HG03159 (cell line): ENCODE results near the gene B3GAT1.
A peak's percentile ranks its signal among the peaks of the same experiment; 100 is the strongest.

Source experiments
- ATAC-seq: cut with Tn5 transposase; IDR thresholded peaks from one replicate; pipeline ENCODE4 v1.9.1; 2021; ENCODE audit warnings: mild to moderate bottlenecking, moderate library complexity; ENCODE audit not compliant: unreplicated experiment

The B3GAT1 gene

DNA sequence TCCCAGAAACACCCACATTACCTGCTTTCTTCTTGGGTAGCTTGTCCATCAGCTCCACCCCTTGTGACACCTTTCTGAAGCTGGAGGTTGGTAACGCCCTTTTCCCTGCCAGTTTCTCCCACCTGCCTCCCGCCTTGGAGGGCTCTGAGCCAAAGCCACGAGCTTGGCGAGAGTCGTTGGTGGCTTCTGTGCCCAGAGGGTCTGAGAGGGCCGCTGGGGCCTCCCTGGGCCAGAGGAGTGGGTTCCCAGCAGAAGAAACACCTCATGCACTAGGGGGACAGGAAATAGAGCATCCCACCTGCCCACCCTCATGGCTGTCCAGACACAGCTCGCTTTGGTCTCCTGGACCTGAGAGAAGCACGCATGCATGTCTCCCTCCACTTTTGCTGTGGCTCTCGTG lies 37.9 kb downstream of the B3GAT1 start:
- no peak for ATAC-seq

DNA sequence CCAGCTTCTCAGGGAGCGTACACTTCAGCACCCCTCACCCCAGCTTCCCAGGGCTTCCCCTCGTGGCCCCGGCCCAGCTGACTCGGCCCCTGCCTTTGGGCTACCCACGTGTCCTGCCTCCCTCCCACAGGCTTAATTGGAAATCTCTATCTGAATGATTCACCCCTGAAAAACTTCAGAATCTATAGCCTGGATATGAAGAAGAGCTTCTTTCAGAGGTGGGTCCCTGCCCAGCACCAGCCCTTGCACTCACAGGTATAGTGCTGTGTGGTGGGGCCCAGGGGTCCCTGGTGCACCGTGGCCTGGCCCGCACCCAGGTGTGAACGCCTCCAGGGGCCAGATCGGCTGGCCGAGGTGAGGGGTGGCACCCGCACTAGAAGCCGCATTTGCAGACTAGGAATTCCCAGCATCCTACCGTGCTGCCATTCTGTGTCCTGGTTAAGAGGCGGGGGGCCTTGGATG lies 38.4 kb downstream of the B3GAT1 start:
- no peak for ATAC-seq

DNA sequence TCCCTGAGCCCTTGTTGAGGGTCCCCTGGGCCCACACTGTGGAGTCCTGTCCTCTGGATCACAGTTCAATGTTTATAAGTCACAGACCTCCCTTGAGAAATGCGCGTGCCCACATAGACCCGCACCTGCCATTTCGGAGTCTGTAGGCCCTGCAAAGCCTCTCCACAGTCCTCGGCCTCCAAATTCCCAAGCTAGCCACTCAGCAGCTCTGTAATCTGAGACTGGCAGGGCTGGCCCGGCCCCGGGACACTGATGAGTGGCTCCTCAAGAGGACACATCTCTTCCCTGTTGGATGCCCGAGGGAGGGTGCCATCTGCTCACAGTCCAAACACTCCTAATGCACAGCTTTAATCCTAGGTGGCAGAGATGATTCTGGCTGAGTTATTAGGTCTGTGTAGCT lies 39.1 kb downstream of the B3GAT1 start:
- no peak for ATAC-seq

DNA sequence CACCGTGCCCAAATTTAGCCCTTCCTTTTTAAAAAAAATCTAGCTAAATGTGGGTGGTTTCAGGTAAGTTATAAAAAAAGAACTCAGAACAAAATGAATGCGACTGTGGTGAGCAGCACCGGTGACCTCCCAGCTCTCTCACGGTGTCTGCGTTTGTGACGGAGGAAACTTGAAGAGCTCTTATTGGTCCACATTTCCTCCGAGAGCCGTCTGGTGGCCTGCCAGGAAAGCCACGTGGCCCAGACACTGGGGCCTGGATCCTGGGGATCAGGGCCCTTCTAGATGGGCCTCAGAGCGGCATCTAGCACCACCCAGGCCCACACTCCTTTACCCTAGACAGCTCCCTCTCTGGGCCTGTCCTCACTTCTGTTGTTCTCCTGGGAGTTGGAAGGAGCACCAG lies 39.5 kb downstream of the B3GAT1 start:
- no peak for ATAC-seq

DNA sequence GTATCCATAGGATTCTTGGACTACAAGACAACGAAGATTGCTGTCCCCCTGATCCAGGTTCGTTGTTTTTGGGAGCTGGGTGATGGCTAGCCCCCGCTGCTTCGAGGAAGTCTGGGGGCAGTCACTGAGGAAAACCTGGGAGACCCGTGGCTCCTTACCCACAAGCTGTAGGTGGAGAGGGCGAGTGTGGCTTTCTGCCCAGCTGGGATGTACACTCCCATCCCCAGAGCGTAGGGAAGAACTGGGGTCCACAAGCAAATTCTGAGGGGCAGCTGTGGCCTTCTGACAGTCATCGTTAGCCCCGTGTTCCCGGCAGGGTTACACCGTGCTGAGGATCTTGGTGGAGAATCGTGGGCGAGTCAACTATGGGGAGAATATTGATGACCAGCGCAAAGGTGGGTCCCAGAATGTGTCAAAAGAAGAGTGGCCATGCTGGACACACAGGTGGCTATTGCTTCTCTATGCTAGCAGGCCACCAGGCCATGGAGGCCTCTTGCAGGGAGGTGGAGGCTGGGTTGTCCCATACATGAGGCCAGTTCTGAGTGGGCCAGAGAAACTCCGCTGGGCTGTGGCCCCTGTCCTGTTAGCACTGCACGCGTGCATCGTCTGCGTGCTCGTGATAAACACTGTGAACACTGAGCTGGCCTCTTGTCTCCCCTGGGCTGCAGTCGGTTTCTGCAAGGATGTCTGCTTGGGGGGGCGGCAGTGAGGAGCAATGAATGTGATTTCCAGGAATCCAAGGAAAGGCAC lies 40.4 kb downstream of the B3GAT1 start:
- no peak for ATAC-seq

DNA sequence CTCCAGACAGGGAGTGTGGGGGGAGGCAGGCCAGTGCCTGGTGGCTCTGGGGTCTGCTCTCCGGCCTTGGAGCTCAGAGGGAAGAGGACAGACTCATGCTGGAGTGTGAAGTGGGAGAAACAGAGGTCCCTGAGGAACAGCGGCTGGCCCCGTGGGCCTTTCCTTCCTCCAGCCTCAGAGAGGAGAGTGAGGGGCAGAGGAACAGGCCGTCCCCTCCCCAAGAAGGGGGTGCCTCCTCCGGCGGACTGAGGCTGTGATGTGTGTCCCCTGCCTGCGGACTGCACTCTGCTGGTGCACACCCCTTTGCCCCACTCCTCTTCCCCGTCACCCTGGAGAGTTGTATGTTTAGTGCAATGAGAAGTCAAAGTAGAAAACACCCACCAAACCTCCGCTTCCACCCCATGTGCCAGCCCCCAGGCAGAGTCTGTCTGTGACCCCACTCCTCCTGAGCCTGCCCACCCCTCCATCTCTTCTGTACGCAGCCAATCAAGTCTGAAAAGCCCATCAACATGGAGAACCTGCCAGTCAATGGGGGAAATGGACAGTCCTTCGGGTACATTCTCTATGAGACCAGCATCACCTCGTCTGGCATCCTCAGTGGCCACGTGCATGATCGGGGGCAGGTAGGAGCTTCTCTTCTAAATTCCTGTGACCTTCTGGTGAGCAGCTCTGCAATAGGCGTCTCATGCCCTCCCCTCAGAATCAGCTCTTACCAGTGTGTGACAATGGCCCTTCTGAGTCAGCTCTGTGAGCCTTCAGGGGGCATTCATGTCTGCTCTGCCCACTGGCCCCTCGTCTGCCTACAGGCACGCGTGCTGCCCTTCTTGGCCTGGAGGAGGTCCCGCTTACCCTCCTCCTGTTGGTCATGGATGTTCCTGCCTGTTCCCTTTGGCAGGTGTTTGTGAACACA lies 41.3 kb downstream of the B3GAT1 start:
- ATAC-seq, result no peak

DNA sequence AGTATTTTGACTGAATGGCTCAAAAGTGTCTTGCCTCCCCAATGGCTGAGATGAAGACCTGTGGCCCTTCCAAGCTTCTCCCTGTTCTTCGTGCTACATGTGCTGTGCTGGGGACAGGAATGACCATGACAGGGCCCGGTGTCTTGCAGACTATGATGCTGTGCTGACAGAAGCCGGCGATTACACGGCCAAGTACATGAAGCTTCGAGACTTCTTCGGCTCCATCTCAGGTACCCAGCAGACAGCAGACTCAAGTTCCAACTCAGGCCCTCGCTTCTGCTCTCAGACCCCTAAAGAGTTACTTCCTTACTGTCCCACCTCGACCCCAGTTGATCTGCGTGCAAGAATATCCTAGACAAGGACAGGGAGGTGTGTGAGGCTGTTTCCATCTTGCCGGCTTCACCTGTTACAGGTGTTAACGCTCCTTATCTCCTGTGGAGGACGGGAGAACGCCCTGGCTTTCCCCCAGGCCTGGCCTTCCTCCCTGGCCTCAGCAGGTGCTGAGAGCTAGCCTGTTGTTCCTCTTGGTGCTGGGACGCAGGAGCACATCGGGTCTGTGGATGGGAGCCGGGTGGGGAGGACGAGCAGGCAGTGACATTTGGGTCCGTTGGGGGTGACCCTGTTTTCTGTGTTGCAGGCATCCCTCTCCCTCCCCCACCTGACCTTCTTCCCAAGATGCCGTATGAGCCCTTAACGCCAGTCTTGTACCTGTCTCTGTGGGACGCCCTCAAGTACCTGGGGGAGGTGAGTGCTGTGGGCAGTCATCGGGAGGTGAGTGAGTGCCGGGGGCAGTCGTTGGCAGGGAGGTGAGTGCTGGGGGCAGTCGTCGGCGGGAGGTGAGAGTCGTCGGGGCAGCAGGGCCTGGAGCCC lies 42.2 kb downstream of the B3GAT1 start:
- no peak for ATAC-seq

DNA sequence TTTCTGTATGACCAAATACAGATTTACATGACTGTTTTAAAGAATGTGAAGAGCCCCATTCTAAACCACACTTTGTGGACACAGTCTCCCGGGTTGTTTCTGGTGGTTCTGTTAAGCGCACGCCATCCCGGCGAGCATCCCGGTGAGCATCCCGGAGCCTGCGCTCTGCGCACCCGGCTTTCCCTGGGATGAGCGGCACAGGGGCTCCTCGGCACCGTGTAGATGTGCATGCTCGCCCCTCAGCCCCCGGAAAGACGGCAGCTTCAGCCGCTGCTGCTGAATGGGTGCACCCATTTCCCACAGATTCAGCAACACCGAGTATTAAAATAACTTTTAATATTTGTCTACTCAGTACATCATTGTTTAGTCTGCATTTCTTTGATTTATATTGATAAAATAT lies 44.3 kb downstream of the B3GAT1 start:
- ATAC-seq, result no peak

DNA sequence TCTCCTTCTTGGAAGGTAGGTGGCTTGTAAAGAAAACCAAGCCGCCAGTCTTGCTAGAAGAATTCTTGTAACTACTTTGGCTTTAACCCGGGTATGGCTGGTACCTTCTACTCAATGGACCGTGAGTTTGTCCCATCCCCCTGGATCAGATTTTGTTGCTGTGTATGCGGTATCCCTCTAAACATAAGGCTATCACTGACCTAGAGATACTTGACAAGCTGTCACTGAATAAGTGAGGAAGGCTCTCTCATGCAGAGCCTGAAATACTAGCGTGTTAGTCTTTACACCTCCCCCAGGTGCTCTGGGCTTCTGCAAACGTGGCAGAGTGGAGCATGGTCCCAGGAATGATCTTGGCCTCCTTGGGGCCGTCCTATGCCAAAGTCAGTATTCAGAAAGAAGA lies 45.8 kb downstream of the B3GAT1 start:
- ATAC-seq, result no peak

DNA sequence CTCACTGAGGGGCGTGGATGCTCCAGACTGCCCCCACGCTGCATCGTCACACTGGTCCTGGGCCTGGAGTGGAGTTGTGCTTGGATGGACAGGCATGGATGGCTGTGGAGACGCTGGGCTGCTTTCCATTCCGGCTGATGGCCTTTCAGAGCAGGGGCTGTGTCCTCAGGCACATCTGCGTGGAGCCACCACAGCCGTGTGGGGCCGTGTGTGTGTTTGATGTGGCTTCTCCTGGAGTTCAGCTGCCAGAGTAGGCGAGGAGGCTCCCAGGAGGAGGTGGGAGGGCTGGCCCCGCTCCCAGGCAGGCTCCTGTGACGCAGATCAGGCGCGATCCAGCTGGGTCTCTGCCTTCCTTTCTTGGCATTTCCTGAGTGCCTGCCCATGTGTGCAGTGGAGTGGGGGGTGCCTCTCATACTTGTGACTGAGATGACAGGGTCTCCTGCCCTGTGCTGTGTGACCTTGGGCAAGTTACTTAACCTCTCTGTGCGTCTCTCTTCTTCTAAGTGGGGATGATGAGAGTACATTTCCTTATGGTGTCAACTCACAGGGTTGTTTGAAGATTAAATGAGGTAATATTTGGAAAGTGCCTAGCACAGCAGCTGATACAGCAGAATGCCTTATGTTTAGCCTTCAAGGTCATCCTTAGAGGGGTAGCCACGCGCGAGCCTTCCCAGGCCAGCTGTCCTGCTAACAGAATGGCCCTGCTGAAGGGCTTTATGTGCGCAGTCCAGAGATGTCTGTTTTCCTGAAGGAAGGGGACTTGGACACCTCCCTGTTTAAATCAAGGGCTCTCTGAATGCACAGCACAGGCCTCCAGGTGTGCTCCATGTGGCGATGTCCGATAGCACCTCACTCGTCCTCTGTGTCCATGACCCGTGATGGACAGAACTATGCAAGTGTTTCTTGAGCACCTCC lies 46.8 kb downstream of the B3GAT1 start:
- ATAC-seq, result no peak

DNA sequence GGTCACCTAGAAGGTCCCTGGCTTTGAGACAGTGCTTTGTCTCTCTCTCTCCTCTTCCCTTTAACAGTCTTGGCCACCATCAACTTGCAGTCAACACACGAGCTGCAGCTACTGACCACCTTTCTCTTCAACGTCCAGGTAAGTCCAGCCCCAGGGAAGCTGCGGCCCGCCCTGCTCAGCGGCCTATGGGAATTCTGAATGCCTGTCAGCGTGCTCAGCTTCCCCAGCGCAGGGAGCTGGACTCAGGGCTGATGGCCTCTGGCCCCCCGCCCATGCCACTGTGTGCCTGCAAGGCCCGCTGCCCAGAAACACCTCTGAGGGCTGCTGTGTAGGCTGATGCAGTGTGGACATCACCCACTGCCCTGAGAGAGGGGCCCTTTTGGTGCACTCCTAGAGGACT lies 47.8 kb downstream of the B3GAT1 start:
- no peak for ATAC-seq

DNA sequence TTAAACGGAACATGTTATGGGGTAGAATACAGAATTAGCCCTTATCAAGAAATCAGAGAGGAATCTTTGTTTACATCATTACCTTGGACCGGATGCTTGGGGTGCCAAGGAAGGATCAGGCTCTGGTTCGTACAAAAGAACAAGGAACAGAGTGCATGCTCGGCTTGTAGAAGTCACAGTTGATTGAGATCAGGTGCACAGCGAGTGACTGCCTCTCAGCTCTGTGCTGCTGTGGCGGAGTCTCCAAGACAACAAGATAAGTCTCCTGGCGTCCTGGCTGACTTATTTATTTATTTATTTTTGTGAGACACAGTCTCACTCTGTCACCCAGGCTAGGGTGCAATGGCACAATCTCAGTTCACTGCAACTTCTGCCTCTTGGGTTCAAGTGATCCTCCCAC lies 48.5 kb downstream of the B3GAT1 start:
- ATAC-seq, result no peak

DNA sequence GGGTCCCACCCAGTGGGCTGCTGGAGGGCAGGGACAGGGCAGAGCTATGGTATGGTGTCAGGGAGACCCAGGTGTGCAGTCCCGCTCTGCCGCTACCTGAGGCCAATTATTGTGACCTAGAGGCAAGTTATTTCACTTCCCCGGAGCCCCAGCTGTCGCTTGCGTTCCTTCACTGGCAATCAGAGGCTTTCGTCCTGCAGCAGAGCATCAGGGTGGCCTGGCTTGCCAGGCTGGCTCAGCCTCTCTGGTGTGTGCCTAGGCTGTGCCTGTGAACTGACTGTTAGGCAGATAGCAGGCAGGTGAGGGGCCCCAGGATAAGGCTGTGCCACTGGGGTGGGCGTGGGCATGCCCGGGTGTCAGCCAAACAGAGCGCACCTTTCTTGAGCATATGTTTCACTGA lies 48.9 kb downstream of the B3GAT1 start:
- no peak for ATAC-seq

DNA sequence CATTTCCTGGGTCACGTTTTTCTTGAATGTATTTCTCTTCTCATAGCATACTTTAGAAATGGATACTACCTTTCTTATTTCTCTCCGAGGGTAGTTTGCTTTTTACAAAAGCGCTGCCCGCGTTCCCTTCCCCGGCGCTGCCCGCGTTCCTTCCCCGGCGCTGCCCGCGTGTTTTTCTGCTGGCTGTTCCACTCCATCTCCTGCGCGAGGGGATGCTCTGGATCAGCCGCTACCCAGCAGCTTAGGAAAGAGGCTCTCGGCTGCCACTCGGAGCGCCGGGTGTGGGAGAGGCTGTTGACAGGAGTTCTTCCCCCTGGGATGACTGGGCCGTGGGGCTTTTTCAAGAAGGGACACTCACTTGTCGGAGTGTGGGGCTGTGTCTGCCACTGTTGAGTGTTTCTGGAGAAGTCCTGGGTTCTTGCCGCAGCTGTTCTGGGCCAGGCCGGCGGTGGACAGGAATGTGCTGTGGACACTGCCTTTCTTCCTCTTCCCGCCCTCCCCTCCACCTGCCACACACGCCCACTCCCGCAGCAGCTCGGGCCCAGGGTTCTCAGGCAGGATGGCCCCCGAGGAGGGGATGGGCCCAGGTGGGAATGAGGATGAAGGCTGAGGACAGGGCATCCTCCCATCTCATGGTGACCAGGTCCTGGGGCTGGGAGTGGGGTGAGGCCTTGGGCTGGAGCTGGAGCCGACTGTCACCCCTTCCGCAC lies 49.7 kb downstream of the B3GAT1 start:
- no peak for ATAC-seq

DNA sequence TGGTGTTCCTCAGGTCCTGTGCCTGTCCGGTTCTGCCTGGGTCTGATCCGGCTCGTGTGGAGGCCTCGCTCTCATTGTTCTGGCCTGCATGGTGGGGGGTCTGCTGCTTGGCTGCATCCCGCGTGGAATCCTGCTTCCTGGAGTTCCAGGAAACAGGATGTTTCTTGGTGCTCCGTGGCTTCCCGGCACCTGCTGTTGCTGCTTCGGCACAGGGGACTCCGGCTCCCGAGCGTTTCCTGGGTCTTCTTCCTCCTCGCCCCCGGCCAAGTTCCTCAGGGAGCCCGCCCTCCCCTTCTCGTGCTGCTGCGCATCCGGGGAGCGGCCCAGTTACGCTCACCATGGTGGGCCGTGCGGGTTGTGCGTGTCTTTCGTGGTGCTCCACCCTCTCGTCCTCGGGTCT lies 50.4 kb downstream of the B3GAT1 start:
- no peak for ATAC-seq

DNA sequence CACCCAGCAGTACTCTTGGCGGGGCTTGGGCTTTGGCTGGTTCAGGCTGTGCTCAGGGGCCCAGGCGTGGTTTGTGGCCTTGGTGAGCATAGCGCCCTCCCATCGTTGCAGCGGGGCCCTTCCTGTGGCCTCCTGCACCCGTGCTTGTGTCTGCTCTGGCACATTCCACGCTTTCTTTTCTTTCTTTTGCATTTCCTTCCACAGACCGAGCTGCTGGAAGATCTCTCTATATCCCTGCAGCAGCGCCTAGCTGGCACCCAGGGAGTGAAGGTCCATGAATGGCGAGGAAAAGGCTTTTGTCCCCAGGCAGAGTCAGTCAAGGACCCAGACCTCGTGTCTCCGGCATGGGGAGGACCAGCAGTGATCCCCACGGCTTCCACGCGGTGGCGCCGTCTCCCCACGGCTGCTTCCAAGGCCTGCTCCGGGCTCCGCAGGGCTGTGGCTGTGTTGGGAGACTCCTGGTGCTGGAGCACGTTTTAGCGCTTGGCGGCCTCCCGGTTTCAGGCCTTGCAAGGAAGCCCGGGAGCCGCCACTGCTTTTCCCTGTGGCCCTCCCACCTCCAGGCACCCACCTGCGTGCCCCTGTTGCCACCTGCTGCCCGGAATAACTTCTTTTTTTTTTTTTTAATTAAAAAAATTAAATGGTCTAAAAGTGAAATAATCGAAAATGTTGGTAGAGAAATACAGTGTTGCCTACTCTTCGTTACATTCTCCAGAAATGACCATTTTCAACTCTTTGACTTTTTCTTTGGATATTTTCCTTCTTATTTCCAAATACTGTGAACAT lies 51.8 kb downstream of the B3GAT1 start:
- ATAC-seq, result peak; percentile 84

DNA sequence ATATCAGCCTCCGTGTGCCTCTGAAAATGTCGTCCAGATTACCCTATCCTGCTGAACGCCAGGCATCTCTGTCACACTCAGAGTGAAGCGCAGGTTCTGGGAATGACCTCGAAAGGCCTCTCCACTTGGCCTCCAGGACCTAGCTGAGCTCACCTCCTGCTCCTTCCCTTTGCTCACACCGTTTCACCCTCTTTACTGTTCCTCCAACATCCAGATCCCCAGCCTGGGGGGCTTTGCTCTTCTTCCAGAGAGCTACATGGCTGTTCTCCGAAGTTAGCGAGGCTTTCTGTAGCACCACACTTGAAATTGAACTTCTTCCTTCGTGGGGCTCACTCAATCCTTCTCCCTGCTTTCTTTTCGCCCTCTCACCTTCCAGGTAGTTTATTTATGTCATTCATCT lies 52.4 kb downstream of the B3GAT1 start:
- ATAC-seq, result no peak

DNA sequence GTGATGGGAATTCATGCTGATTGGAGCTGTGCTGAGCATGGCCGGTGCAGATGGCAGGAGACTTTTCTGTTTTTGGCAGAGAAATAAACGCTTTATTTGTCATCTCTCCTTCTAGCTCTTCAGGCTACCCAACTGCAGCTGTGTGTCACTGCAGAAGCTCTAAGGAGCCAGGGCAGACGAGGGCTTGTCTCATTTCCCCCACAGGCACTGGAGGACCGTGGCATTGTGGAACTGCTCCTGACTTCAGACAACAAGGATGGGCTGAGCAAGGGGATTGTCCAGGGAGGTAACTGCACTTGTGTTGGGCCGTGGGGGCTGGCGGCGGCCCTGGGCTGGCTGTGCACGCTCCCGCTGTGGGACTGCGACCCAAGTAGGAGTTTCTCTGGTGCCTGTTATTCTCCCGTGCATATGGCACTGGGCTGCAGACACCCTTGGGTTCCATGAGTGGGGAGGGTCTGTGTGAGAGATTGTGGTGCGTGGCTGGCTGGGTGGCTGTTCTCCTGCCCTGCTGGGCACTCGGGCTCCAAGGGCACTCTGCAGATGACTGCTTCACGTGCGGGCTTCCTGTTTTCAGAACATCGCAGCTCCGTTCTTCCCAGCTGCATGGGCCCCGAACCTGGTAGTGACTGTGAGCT lies 53.1 kb downstream of the B3GAT1 start:
- no peak for ATAC-seq
